H9 (cell line): ENCODE results near the gene IFI27L1. TPM values are rescaled to one million over a fixed set of nuclear protein-coding genes. Genes with fewer than 3 reads are reported as not detected.
A peak's percentile ranks its signal among the peaks of the same experiment; 100 is the strongest.

ENCODE experiments used
- DNase-seq: peaks from one replicate; pipeline ENCODE4 v3.0.0-alpha.2; 2017
- H2AFZ ChIP-seq: one replicate; pipeline ENCODE4 v1.6.1; 2013; ENCODE audit warnings: mild to moderate bottlenecking, low read length, control low read depth, moderate library complexity
- H2AK5ac ChIP-seq: 2 replicates; pipeline ENCODE4 v1.6.1; 2013; ENCODE audit warnings: low read length, control low read depth, mixed read lengths; ENCODE audit not compliant: insufficient read length
- H2BK120ac ChIP-seq: one replicate; pipeline ENCODE4 v1.6.1; 2013; ENCODE audit warnings: low read depth, mild to moderate bottlenecking, low read length, control low read depth, inconsistent platforms; ENCODE audit not compliant: poor library complexity, severe bottlenecking
- H2BK12ac ChIP-seq: 2 replicates; pipeline ENCODE4 v1.6.1; 2013; ENCODE audit warnings: low read length, control low read depth, mixed read lengths, low read depth; ENCODE audit not compliant: insufficient read length
- H2BK15ac ChIP-seq: 2 replicates; pipeline ENCODE4 v1.6.1; 2013; ENCODE audit warnings: low read depth, low read length, control low read depth
- H2BK20ac ChIP-seq: one replicate; pipeline ENCODE4 v1.6.1; 2013; ENCODE audit warnings: low read depth, mild to moderate bottlenecking, low read length, control low read depth, inconsistent platforms; ENCODE audit not compliant: poor library complexity, severe bottlenecking
- H2BK5ac ChIP-seq: 2 replicates; pipeline ENCODE4 v1.6.1; 2013; ENCODE audit warnings: low read length, control low read depth, mixed read lengths; ENCODE audit not compliant: insufficient read length
- H3K14ac ChIP-seq: 2 replicates; pipeline ENCODE4 v1.6.1; 2013; ENCODE audit warnings: low read length, control low read depth; ENCODE audit not compliant: insufficient read depth
- H3K18ac ChIP-seq: 2 replicates; pipeline ENCODE4 v1.6.1; 2013; ENCODE audit warnings: low read depth, mild to moderate bottlenecking, mixed read lengths, low read length, control low read depth; ENCODE audit not compliant: insufficient read length
- H3K23ac ChIP-seq: 2 replicates; pipeline ENCODE4 v1.6.1; 2013; ENCODE audit warnings: low read length, control low read depth, mixed read lengths, low read depth; ENCODE audit not compliant: insufficient read length
- H3K23me2 ChIP-seq: 2 replicates; pipeline ENCODE4 v1.6.1; 2013; ENCODE audit warnings: low read depth, mild to moderate bottlenecking, mixed read lengths, low read length, control low read depth; ENCODE audit not compliant: insufficient read length, poor library complexity, severe bottlenecking
- H3K27ac ChIP-seq: 2 replicates; pipeline ENCODE4 v1.5.1; 2013; ENCODE audit warnings: low read length, control low read depth, mixed read lengths, low read depth; ENCODE audit not compliant: insufficient read length
- H3K27me3 ChIP-seq: 2 replicates; pipeline ENCODE4 v1.6.1; 2013; ENCODE audit warnings: low read length, control low read depth, inconsistent platforms; ENCODE audit not compliant: insufficient read depth
- H3K4ac ChIP-seq: 2 replicates; pipeline ENCODE4 v1.6.1; 2013; ENCODE audit warnings: low read depth, mild to moderate bottlenecking, control low read depth, inconsistent platforms, low read length, moderate library complexity
- H3K4me1 ChIP-seq: 2 replicates; pipeline ENCODE4 v1.6.1; 2013; ENCODE audit warnings: low read length, control low read depth, inconsistent platforms; ENCODE audit not compliant: insufficient read depth
- H3K4me2 ChIP-seq: 2 replicates; pipeline ENCODE4 v1.6.1; 2013; ENCODE audit warnings: low read length, control low read depth, mixed read lengths; ENCODE audit not compliant: insufficient read length, insufficient read depth
- H3K56ac ChIP-seq: 2 replicates; pipeline ENCODE4 v1.6.1; 2013; ENCODE audit warnings: low read depth, mild to moderate bottlenecking, mixed read lengths, low read length, control low read depth; ENCODE audit not compliant: insufficient read length
- H3K79me1 ChIP-seq: 2 replicates; pipeline ENCODE4 v1.6.1; 2013; ENCODE audit warnings: low read depth, mild to moderate bottlenecking, moderate library complexity, low read length, control low read depth, inconsistent platforms; ENCODE audit not compliant: insufficient read depth, poor library complexity, severe bottlenecking
- H3K79me2 ChIP-seq: 2 replicates; pipeline ENCODE4 v1.6.1; 2013; ENCODE audit warnings: low read length, control low read depth, inconsistent platforms; ENCODE audit not compliant: insufficient read depth
- H3K9ac ChIP-seq: 2 replicates; pipeline ENCODE4 v1.6.1; 2013; ENCODE audit warnings: low read length, control low read depth, mixed read lengths; ENCODE audit not compliant: insufficient read length; ENCODE audit errors: extremely low read depth
- H3K9me3 ChIP-seq: one replicate; pipeline ENCODE4 v1.6.1; 2013; ENCODE audit warnings: low read depth, low read length, inconsistent platforms; ENCODE audit not compliant: control insufficient read depth
- H3T11ph ChIP-seq: one replicate; pipeline ENCODE4 v1.6.1; 2013; ENCODE audit warnings: mild to moderate bottlenecking, low read length, control low read depth, inconsistent platforms
- H4K20me1 ChIP-seq: one replicate; pipeline ENCODE4 v1.6.1; 2013; ENCODE audit not compliant: control insufficient read depth, insufficient read length, insufficient read depth
- H4K5ac ChIP-seq: 2 replicates; pipeline ENCODE4 v1.6.1; 2013; ENCODE audit warnings: low read depth, mild to moderate bottlenecking, mixed read lengths, low read length, control low read depth; ENCODE audit not compliant: insufficient read length
- H4K8ac ChIP-seq: replicated peaks from 2 replicates; pipeline ENCODE4 v1.6.1; 2013; ENCODE audit warnings: low read length, control low read depth, mixed read lengths, low read depth; ENCODE audit not compliant: insufficient read length
- H4K91ac ChIP-seq: 2 replicates; pipeline ENCODE4 v1.6.1; 2013; ENCODE audit warnings: low read depth, mild to moderate bottlenecking, moderate library complexity, mixed read lengths, low read length, control low read depth; ENCODE audit not compliant: insufficient read length
- H3K27ac Mint-ChIP-seq, 3 experiments: 2 replicates in 2 of 3; 3 replicates in 1 of 3; pipeline ENCODE4 v1.8.0; 2020 to 2021; ENCODE audit warnings: mixed read lengths in 3 of 3, mild to moderate bottlenecking in 1 of 3, moderate library complexity in 1 of 3
- H3K27me3 Mint-ChIP-seq: 2 replicates; pipeline ENCODE4 v1.8.0; 2021; ENCODE audit warnings: low read depth, mild to moderate bottlenecking, moderate library complexity, mixed read lengths
- H3K36me3 Mint-ChIP-seq, 3 experiments: 2 replicates in 2 of 3; 3 replicates in 1 of 3; pipeline ENCODE4 v1.8.0; 2020 to 2021; ENCODE audit warnings: low read depth in 3 of 3, mixed read lengths in 3 of 3; ENCODE audit not compliant: insufficient read depth in 1 of 3
- H3K4me1 Mint-ChIP-seq, 2 experiments: 2 replicates each; pipeline ENCODE4 v1.8.0; 2020; ENCODE audit warnings: mixed read lengths in 2 of 2
- H3K4me3 Mint-ChIP-seq, 2 experiments: 2 replicates in 1 of 2; 3 replicates in 1 of 2; pipeline ENCODE4 v1.8.0; 2020 to 2021; ENCODE audit warnings: mild to moderate bottlenecking in 2 of 2, mixed read lengths in 2 of 2, moderate library complexity in 1 of 2
- H3K9me3 Mint-ChIP-seq, 2 experiments: 2 replicates in 1 of 2; 3 replicates in 1 of 2; pipeline ENCODE4 v1.8.0; 2020; ENCODE audit warnings: mild to moderate bottlenecking in 2 of 2, mixed read lengths in 2 of 2, moderate library complexity in 1 of 2
- CTCF ChIP-seq: fragments of 200-600 bp; sonication (generic); conservative IDR thresholded peaks from 3 replicates; pipeline ENCODE4 v1.8.0; 2021; ENCODE audit warnings: antibody characterized with exemption, mild to moderate bottlenecking
- WGBS: extraction: QIAGEN DNeasy Blood & Tissue Kit; methylation state at CpG from one replicate; pipeline ENCODE4 v1.1.7; 2013; ENCODE audit warnings: missing lambda C conversion rate, low lambda C conversion rate, mixed read lengths; ENCODE audit not compliant: insufficient read length; ENCODE audit errors: extremely low coverage; 5-methylcytosine and 5-hydroxymethylcytosine counted together
- total RNA-seq: library from RNA; stranded (reverse); gene quantifications from 2 replicates; pipeline ENCODE4 v1.2.1, GENCODE V29; 2021

IFI27L1 gene
- total RNA-seq, 1 experiment from 2014 or later: 27.4 TPM

- Histone ChIP-seq H2BK15ac (no peak overlapping the region), H3K9me3 (no peaks in the 10 kb centered on the region), H3K14ac (no peak overlapping the region), H4K20me1 (no peaks in the 10 kb centered on the region), H3K56ac (no peak overlapping the region), H3K27ac (no peak overlapping the region), H3K4ac (no peak overlapping the region), H3T11ph (no peak overlapping the region), H3K18ac (no peak overlapping the region), H3K79me1 (no peaks in the 10 kb centered on the region), H3K9ac (no peak overlapping the region), H3K4me2 (no peak overlapping the region), H3K27me3 (no peaks in the 10 kb centered on the region), H2BK120ac (no peak overlapping the region), H2AK5ac (no peak overlapping the region), H2BK12ac (no peak overlapping the region), H3K23ac (no peak overlapping the region), H4K8ac (no peak overlapping the region), H3K79me2 (no peaks in the 10 kb centered on the region), H3K4me1 (peaks cover 4% of the 10 kb centered on the region; the same call in 1 of the 2 replicates), H3K23me2 (no peaks in the 10 kb centered on the region), H2BK5ac (no peak overlapping the region), H4K91ac (no peak overlapping the region), H4K5ac (no peak overlapping the region), H2AFZ (no peak overlapping the region), H2BK20ac (no peak overlapping the region)
- peaks cover 14 to 15% of the 10 kb centered on the region in 2 experiments for H3K9me3 Mint-ChIP-seq
- no CpG with 5 or more reads among the region's 18 CpGs for WGBS
- H3K4me1 Mint-ChIP-seq: peaks cover 16 to 18% of the 10 kb centered on the region in 2 experiments
- H3K36me3 Mint-ChIP-seq: peaks cover 0 to 18% (median 6%) of the 10 kb centered on the region in 3 experiments; a peak in 4 of 7 replicates
- peak; percentile 90 for DNase-seq
- TF ChIP-seq CTCF: peak; percentile 94
- H3K27me3 Mint-ChIP-seq: peaks cover 12% of the 10 kb centered on the region
- H3K27ac Mint-ChIP-seq: no peak overlapping the region
- no peak overlapping the region; a peak in 1 of 5 replicates for H3K4me3 Mint-ChIP-seq
These were observed 55.6 kb downstream of the IFI27L1 start for GRCh38 chr14:94136575-94137331.
